Testis (tissue), 2 donors: ENCODE measurements around the gene HEG1.
"Not testable (repeated sequence)": the region's sequence is repeated elsewhere in the genome, so short reads cannot be mapped to it uniquely, and the experiment has no call there.

Source experiments
- CTCF ChIP-seq, 3 experiments: fragments of 450-650 bp in 2 of 3; fragments of 200-600 bp in 1 of 3; sonication (generic) in 1 of 3; IDR thresholded peaks; one replicate each; pipeline ENCODE4 v1.5.1; 2016 to 2019; ENCODE audit warnings: antibody characterized with exemption in 3 of 3, mild to moderate bottlenecking in 2 of 3, moderate library complexity in 1 of 3
- POLR2A ChIP-seq: fragments of 450-650 bp; IDR thresholded peaks from one replicate; pipeline ENCODE4 v1.6.1; 2017; ENCODE audit warnings: antibody characterized with exemption, mild to moderate bottlenecking, moderate library complexity

GRCh38 chr3:125082339-125082738, 26.5 kb upstream of the HEG1 start:
- not testable (repeated sequence) for TF ChIP-seq CTCF (IDR thresholded peaks at IDR 0.05); POLR2A
